ENCODE results near the gene CASP10. TPM values are rescaled to one million over a fixed set of nuclear protein-coding genes. Genes with fewer than 3 reads are reported as not detected.

Gene CASP10
- total RNA-seq, 1 donor: 5.6 TPM

- H3K4me3 ChIP-seq (ENCODE audit: low read depth, low read length): no peak overlapping the region
- DNase-seq (ENCODE audit: low read depth): no peak
- TF ChIP-seq CTCF (IDR thresholded peaks at IDR 0.05; ENCODE audit: insufficient read depth, low read depth, low read length): no peak
These were observed 25.8 kb downstream of the CASP10 start for GRCh38 chr2:201208563-201209252.

DNA sequence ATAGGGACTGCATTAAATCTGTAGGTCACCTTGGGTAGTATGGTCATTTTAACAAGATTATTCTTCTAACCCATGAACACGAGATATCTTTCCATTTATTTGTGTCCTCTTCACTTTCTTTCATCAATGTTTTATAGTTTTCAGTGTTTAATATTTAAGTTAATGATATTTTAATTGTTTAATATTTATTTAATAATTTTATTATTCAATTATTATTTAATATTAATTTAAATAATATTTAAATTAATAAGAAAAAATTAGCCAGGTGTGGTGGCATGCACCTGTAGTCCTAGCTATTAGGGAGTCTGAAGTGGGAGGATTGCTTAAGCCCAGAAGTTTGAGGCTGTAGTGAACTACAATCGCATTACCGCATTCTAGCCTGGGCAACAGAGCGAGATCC, 33.0 kb downstream of the CASP10 start:
- no peak for TF ChIP-seq CTCF (IDR thresholded peaks at IDR 0.05; ENCODE audit: insufficient read depth, low read depth, low read length)
- H3K4me3 ChIP-seq (ENCODE audit: low read depth, low read length): no peak overlapping the region
- no peak for DNase-seq (ENCODE audit: low read depth)

DNA sequence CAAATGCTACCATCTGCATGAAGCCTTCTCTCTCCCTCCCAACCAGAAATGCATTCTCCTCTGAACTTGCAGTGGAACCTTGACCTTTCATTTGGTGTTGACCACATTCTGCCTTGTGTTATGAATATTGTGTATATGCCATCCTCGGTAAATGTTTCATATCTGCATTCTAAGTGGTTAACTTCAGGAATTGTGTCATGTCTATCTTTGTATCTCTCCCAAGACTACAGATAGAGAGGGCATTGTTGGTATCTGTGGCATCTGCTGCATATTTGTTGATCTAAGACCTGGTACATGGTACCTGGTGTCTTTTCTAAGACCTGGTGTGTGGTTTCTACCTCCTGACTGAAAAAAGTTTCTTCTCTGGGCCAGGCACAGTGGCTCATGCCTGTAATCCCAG, 34.0 kb downstream of the CASP10 start:
- no peak overlapping the region for H3K4me3 ChIP-seq (ENCODE audit: low read depth, low read length)
- TF ChIP-seq CTCF (IDR thresholded peaks at IDR 0.05; ENCODE audit: insufficient read depth, low read depth, low read length): no peak
- no peak for DNase-seq (ENCODE audit: low read depth)

DNA sequence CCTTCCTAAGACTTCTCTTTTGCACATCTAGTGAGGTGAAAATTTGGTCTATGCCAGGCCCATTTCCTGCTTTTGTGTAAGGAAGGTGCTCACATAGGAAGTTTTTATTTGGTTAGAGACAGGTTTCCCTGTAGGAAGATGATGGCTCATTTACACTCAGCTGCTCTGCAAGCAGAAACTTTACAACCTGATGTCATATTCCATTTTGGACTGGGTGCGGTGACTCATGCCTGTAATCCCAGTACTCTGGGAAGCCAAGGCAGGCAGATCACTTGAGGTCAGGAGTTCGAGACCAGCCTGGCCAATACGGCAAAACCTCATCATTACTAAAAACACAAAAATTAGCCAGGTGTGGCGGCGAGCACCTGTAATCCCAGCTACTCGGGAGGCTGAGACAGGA, 35.8 kb downstream of the CASP10 start:
- no peak overlapping the region for H3K4me3 ChIP-seq (ENCODE audit: low read depth, low read length)
- no peak for DNase-seq (ENCODE audit: low read depth)
- no peak for TF ChIP-seq CTCF (IDR thresholded peaks at IDR 0.05; ENCODE audit: insufficient read depth, low read depth, low read length)

GRCh38 chr2:201219328-201220096, 36.6 kb downstream of the CASP10 start:
- TF ChIP-seq CTCF (IDR thresholded peaks at IDR 0.05; ENCODE audit: insufficient read depth, low read depth, low read length): no peak
- no peak overlapping the region for H3K4me3 ChIP-seq (ENCODE audit: low read depth, low read length)
- DNase-seq (ENCODE audit: low read depth): no peak

- no peak for TF ChIP-seq CTCF (IDR thresholded peaks at IDR 0.05; ENCODE audit: insufficient read depth, low read depth, low read length)
- no peak for DNase-seq (ENCODE audit: low read depth)
These were observed 37.2 kb downstream of the CASP10 start for GRCh38 chr2:201220102-201220570.

More at GRCh38 chr2:201220102-201220570, 37.2 kb downstream of the CASP10 start:
- no peak overlapping the region for H3K4me3 ChIP-seq (ENCODE audit: low read depth, low read length)
